Measurements from ENCODE around the gene ADCY4. TPM values are rescaled to one million over a fixed set of nuclear protein-coding genes. Genes with fewer than 3 reads are reported as not detected.
A peak's percentile ranks its signal among the peaks of the same experiment; 100 is the strongest.

ADCY4 gene
- 0.96 to 2.4 TPM (median 1.1 TPM) in 3 replicates for total RNA-seq (2021)
- Bru-seq, nascent RNA: percentile 20 among the genes with signal in this experiment
- long read RNA-seq, experiment 1, partial matches to known transcripts: 0 of 1 reads
- long read RNA-seq, experiment 1, other reads (novel, unspliced or antisense): 1 of 1 reads
- long read RNA-seq, experiment 2: 0 reads
- long read RNA-seq, experiment 3: 0 reads

DNA sequence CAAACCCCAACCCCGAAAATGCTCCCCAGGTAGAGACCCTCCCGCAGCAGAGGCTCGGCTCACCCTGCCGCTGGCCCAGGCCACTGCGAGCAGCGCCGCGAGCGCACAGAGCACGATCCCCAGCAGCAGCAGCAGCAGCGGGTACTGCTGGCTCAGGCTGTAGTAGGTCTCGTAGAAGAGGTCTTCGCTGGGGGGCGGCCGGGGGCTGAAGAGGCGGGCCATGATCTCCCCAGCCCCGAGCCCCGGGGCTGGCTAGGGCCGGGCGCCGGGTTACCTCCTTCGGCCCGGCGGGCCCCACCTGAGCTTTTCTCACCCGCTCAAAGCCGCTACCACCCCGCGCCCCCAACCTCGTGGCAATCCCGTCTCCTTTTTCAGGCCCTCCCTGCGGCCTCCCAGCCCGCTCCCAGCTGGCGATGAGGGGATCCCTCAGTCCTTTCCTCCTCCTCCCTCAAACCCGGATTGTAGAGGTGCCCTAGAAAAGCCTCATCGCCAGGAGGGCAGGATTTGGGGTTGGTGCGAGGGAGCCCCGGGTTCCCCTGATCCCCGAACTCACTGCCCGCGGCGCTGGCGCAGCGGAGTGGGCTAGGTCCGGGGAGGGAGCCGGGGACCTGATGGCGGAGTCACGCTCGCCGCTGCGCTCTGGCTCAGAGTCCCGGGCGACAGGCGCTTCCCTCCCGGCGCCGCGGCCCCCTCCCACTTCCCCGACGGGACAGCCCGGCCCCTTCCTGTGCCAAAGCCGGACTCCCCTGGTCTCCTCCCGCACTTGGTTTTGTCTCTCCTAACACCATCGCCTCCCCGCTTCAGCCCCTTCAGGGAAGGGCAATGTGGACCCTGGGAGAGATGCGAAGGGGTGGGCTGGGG, at the start of gene ADCY4:
ADCY4 (minus strand) TSS at position 641 of the 861 bp plus-strand sequence; CDS start at position 222, 419 bp downstream.
- peaks cover 100% of the 10 kb centered on the region for H3K27me3 Mint-ChIP-seq (ENCODE audit: low read depth)
- H3K9me3 Mint-ChIP-seq: no peaks in the 10 kb centered on the region
- peaks cover 24% of the 10 kb centered on the region for H3K4me1 Mint-ChIP-seq
- no peak within 1 kb of the TSS for H3K27ac Mint-ChIP-seq
- H3K4me3 Mint-ChIP-seq: peak within 1 kb of the TSS; percentile 78
- ChIA-PET CTCF (interaction anchor here (0.6 to 17.1 kb wide), 18 partner anchors 7 to 107 kb away, joined by 3 to 518 read pairs (median 24); partner anchors contain the start of genes CBLN3, CIDEB, KHNYN and LTB4R), POLR2A (no interaction called here)
- TF ChIP-seq TEAD1 (CRISPR knock-in tag; IDR thresholded peaks at IDR 0.05) (no peak), TCF7 (CRISPR knock-in tag; IDR thresholded peaks at IDR 0.05; ENCODE audit: low read depth) (no peak), JUN (CRISPR knock-in tag; IDR thresholded peaks at IDR 0.05) (0 out of 2 replicates have a peak, but pooled peaks have one; percentile 14), ZNF138 (CRISPR knock-in tag; conservative IDR thresholded peaks at IDR 0.05) (no peak), NFE2L1 (CRISPR knock-in tag; IDR thresholded peaks at IDR 0.05) (no peak), ZNF232 (CRISPR knock-in tag; IDR thresholded peaks at IDR 0.05) (no peak), PRDM15 (CRISPR knock-in tag; IDR thresholded peaks at IDR 0.05) (0 out of 2 replicates have a peak, but pooled peaks have one; percentile 32), FOXP1 (CRISPR knock-in tag; IDR thresholded peaks at IDR 0.05; ENCODE audit: borderline replicate concordance) (0 out of 2 replicates have a peak, but pooled peaks have one; percentile 26), ZNF121 (CRISPR knock-in tag; IDR thresholded peaks at IDR 0.05) (no peak)
- TF ChIP-seq, protein P1, sequence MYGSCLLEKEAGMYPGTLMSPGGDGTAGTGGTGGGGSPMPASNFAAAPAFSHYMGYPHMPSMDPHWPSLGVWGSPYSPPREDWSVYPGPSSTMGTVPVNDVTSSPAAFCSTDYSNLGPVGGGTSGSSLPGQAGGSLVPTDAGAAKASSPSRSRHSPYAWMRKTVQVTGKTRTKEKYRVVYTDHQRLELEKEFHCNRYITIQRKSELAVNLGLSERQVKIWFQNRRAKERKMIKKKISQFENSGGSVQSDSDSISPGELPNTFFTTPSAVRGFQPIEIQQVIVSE (CRISPR knock-in tag; IDR thresholded peaks at IDR 0.05; ENCODE audit: borderline replicate concordance): no peak
- H3K36me3 Mint-ChIP-seq: no peaks in the 10 kb centered on the region
- DNase-seq (ENCODE audit: low spot score) (peak; percentile 41), ATAC-seq (peak; percentile 5; the same call in 1 of the 2 replicates)

GRCh38 chr14:24384169-24384568, 49.3 kb upstream of the ADCY4 start:
- Mint-ChIP-seq H3K9me3 (no peaks in the 10 kb centered on the region), H3K4me1 (peaks cover 21% of the 10 kb centered on the region), H3K36me3 (no peaks in the 10 kb centered on the region), H3K27ac (no peak overlapping the region), H3K27me3 (ENCODE audit: low read depth) (no peaks in the 10 kb centered on the region; the same call in none of the 2 replicates), H3K4me3 (no peak overlapping the region)
- ChIA-PET POLR2A (no interaction called here), CTCF (interaction anchor here (0.7 kb wide), 1 partner anchor 48 kb away, joined by 3 read pairs; no protein-coding TSS in a partner anchor)
- DNase-seq (ENCODE audit: low spot score): no peak
- ATAC-seq: no peak
- TF ChIP-seq GABPB1 (CRISPR knock-in tag; IDR thresholded peaks at IDR 0.05) (no peak), ZNF232 (CRISPR knock-in tag; IDR thresholded peaks at IDR 0.05) (no peak), FOXJ3 (CRISPR knock-in tag; IDR thresholded peaks at IDR 0.05; ENCODE audit: borderline replicate concordance) (no peak), CREB1 (CRISPR knock-in tag; IDR thresholded peaks at IDR 0.05) (no peak)
- TF ChIP-seq, protein P2, sequence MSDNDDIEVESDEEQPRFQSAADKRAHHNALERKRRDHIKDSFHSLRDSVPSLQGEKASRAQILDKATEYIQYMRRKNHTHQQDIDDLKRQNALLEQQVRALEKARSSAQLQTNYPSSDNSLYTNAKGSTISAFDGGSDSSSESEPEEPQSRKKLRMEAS (CRISPR knock-in tag; IDR thresholded peaks at IDR 0.05): no peak
- TF ChIP-seq, protein P3, sequence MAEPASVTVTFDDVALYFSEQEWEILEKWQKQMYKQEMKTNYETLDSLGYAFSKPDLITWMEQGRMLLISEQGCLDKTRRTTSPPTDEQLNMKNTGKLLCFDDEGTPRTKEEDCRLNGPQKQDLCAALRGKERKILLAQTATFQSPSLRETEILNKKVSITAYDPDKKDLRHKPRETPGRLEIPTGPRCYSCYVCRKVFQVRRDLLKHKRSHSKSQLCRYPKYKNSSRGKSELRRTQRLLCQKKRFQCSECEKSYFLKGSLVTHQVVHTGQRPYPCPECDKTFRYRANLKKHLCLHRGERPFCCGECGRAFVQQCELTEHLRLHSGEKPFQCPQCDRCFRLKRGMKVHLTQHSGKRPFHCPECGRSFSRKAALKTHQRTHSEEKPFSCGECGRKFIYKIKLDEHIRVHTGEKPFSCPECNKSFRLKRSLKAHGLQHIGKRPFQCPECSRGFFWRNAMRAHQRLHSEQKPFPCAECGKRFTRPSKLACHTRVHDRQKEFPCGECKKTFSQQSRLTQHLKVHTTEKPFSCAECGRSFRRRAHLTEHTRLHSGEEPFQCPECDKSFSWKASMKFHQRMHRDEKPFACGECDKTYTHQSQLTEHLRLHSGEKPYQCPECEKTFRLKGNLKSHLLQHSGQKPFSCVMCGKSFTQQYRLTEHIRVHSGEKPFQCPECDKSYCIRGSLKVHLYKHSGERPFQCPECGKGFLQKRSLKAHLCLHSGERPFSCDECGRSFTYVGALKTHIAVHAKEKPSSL (CRISPR knock-in tag; conservative IDR thresholded peaks at IDR 0.05): no peak

Data from WTC11 (cell line).